NB4 (cell line): ENCODE data around the gene GPR137C.

Experiments
- MYC ChIP-seq: IDR thresholded peaks from 2 replicates; pipeline ENCODE4 v1.6.1; 2011; ENCODE audit warnings: low read depth, low read length
- POLR2A ChIP-seq: IDR thresholded peaks from 2 replicates; pipeline ENCODE4 v1.6.1; 2011; ENCODE audit warnings: mild to moderate bottlenecking; ENCODE audit not compliant: insufficient read length; ENCODE audit errors: extremely low read depth
- TF ChIP-seq, protein P1 (sequence below): IDR thresholded peaks from one replicate; pipeline ENCODE4 v1.5.1; 2012; ENCODE audit warnings: low read depth, low read length
- TF ChIP-seq, protein P2 (sequence below): IDR thresholded peaks from 2 replicates; pipeline ENCODE4 v1.6.1; 2011; ENCODE audit warnings: low read depth, low read length

DNA sequence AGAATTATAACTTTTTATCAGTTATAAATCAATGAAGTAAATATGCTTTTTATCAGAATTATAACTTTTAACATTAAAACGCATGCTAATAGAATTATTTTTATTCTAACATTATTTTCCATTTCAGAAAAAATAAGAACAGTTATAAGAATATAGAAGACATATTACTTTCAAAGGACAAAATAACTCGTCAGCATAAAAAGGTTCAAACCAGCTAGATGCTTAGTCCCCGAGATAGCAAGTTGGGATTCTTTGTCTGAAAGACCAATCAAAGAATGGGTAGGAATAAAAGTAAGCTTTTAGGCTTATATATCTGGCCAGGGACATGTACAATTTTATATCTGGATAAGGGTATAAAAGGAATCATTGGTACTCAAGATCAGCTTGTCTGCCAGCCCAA lies 66.0 kb downstream of the GPR137C start:
- TF ChIP-seq, protein P1, sequence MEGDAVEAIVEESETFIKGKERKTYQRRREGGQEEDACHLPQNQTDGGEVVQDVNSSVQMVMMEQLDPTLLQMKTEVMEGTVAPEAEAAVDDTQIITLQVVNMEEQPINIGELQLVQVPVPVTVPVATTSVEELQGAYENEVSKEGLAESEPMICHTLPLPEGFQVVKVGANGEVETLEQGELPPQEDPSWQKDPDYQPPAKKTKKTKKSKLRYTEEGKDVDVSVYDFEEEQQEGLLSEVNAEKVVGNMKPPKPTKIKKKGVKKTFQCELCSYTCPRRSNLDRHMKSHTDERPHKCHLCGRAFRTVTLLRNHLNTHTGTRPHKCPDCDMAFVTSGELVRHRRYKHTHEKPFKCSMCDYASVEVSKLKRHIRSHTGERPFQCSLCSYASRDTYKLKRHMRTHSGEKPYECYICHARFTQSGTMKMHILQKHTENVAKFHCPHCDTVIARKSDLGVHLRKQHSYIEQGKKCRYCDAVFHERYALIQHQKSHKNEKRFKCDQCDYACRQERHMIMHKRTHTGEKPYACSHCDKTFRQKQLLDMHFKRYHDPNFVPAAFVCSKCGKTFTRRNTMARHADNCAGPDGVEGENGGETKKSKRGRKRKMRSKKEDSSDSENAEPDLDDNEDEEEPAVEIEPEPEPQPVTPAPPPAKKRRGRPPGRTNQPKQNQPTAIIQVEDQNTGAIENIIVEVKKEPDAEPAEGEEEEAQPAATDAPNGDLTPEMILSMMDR = no peak
- no peak for TF ChIP-seq POLR2A
- TF ChIP-seq, protein P2, sequence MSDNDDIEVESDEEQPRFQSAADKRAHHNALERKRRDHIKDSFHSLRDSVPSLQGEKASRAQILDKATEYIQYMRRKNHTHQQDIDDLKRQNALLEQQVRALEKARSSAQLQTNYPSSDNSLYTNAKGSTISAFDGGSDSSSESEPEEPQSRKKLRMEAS = no peak
- TF ChIP-seq MYC = no peak
